ENCODE results near the gene GYS2. TPM values are rescaled to one million over a fixed set of nuclear protein-coding genes. Genes with fewer than 3 reads are reported as not detected.

Gene GYS2
- total and polyA plus RNA-seq, 2 experiments from 2014 or later, result 0.16 to 0.27 TPM

GRCh38 chr12:21516281-21516680 is 88.4 kb downstream of the GYS2 start:
- Histone ChIP-seq H3K79me2 (no peaks in the 10 kb centered on the region), H2AFZ (no peak overlapping the region), H3K27me3 (no peaks in the 10 kb centered on the region), H3K4me3 (no peak overlapping the region), H3K4me2 (no peak overlapping the region), H3K36me3 (replicated peaks; ENCODE audit: insufficient read depth, low read depth) (no peaks in the 10 kb centered on the region), H4K20me1 (ENCODE audit: insufficient read depth, poor library complexity, severe bottlenecking) (no peaks in the 10 kb centered on the region), H3K27ac (no peak overlapping the region), H3K9me3 (ENCODE audit: low read depth) (no peaks in the 10 kb centered on the region), H3K4me1 (ENCODE audit: insufficient read depth) (no peaks in the 10 kb centered on the region), H3K9me2 (replicated peaks; ENCODE audit: insufficient read depth) (no peaks in the 10 kb centered on the region)
- WGBS (ENCODE audit: low lambda C conversion rate, missing lambda C conversion rate), result 94% methylated on average over 2 of the region's 2 CpGs
- TF ChIP-seq EZH2phosphoT487 (IDR thresholded peaks at IDR 0.05; ENCODE audit: low read depth, severe bottlenecking, unreplicated experiment), result no peak
- no peak for TF ChIP-seq EZH2 (IDR thresholded peaks at IDR 0.05; ENCODE audit: borderline replicate concordance)
- TF ChIP-seq, protein P1, sequence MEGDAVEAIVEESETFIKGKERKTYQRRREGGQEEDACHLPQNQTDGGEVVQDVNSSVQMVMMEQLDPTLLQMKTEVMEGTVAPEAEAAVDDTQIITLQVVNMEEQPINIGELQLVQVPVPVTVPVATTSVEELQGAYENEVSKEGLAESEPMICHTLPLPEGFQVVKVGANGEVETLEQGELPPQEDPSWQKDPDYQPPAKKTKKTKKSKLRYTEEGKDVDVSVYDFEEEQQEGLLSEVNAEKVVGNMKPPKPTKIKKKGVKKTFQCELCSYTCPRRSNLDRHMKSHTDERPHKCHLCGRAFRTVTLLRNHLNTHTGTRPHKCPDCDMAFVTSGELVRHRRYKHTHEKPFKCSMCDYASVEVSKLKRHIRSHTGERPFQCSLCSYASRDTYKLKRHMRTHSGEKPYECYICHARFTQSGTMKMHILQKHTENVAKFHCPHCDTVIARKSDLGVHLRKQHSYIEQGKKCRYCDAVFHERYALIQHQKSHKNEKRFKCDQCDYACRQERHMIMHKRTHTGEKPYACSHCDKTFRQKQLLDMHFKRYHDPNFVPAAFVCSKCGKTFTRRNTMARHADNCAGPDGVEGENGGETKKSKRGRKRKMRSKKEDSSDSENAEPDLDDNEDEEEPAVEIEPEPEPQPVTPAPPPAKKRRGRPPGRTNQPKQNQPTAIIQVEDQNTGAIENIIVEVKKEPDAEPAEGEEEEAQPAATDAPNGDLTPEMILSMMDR (IDR thresholded peaks at IDR 0.05; ENCODE audit: poor library complexity), result no peak
- DNase-seq (ENCODE audit: low spot score), result no peak

DNA sequence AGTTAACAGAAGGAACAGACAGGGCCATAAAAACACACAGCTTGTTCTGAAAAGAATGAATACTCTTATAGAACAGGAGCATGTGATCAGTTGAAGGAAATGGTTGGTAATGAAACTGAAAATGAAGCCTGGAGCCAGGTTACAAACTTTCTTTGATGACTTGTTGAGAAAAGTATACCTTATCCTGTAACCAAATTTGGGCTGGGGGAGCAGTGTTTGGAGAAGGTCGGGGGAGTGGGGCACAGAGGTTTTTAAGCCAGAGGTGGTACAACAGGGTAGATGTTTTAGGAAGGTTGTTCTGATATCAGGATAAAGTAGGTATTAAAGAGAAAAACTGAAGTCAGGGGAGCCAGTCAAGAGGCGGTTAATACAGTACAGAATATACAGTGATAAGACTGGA is 94.9 kb downstream of the GYS2 start:
- DNase-seq (ENCODE audit: low spot score), result no peak
- Histone ChIP-seq H3K27ac (no peak overlapping the region), H3K27me3 (no peaks in the 10 kb centered on the region), H3K4me3 (no peak overlapping the region), H2AFZ (no peak overlapping the region), H3K36me3 (replicated peaks; ENCODE audit: insufficient read depth, low read depth) (no peaks in the 10 kb centered on the region), H3K4me2 (no peak overlapping the region), H3K79me2 (peaks cover 38% of the 10 kb centered on the region), H4K20me1 (ENCODE audit: insufficient read depth, poor library complexity, severe bottlenecking) (peaks cover 8% of the 10 kb centered on the region), H3K9me3 (ENCODE audit: low read depth) (no peaks in the 10 kb centered on the region), H3K4me1 (ENCODE audit: insufficient read depth) (no peaks in the 10 kb centered on the region), H3K9me2 (replicated peaks; ENCODE audit: insufficient read depth) (no peaks in the 10 kb centered on the region)
- TF ChIP-seq, protein P1 (IDR thresholded peaks at IDR 0.05; ENCODE audit: poor library complexity), result no peak
- TF ChIP-seq EZH2phosphoT487 (IDR thresholded peaks at IDR 0.05; ENCODE audit: low read depth, severe bottlenecking, unreplicated experiment), result no peak
- no peak for TF ChIP-seq EZH2 (IDR thresholded peaks at IDR 0.05; ENCODE audit: borderline replicate concordance)
- WGBS (ENCODE audit: low lambda C conversion rate, missing lambda C conversion rate), result 50% methylated on average over 2 of the region's 2 CpGs

GRCh38 chr12:21507849-21508248 is 96.8 kb downstream of the GYS2 start:
- no peaks in the 10 kb centered on the region for H3K36me3 ChIP-seq (replicated peaks; ENCODE audit: insufficient read depth, low read depth)
- WGBS (ENCODE audit: low lambda C conversion rate, missing lambda C conversion rate), result 90% methylated on average over 2 of the region's 2 CpGs
- peaks cover 3% of the 10 kb centered on the region for H3K4me1 ChIP-seq (ENCODE audit: insufficient read depth)
- DNase-seq (ENCODE audit: low spot score), result no peak
- H3K9me3 ChIP-seq (ENCODE audit: low read depth), result no peaks in the 10 kb centered on the region
- no peak overlapping the region for H3K4me2 ChIP-seq
- no peak for TF ChIP-seq EZH2 (IDR thresholded peaks at IDR 0.05; ENCODE audit: borderline replicate concordance)
- no peak for TF ChIP-seq EZH2phosphoT487 (IDR thresholded peaks at IDR 0.05; ENCODE audit: low read depth, severe bottlenecking, unreplicated experiment)
- TF ChIP-seq, protein P1 (IDR thresholded peaks at IDR 0.05; ENCODE audit: poor library complexity), result no peak
- no peak overlapping the region for H2AFZ ChIP-seq
- H3K9me2 ChIP-seq (replicated peaks; ENCODE audit: insufficient read depth), result no peaks in the 10 kb centered on the region
- no peaks in the 10 kb centered on the region for H3K27me3 ChIP-seq
- peaks cover 13% of the 10 kb centered on the region for H4K20me1 ChIP-seq (ENCODE audit: insufficient read depth, poor library complexity, severe bottlenecking)
- peaks cover 57% of the 10 kb centered on the region for H3K79me2 ChIP-seq
- no peak overlapping the region for H3K4me3 ChIP-seq
- no peak overlapping the region for H3K27ac ChIP-seq

- Histone ChIP-seq H3K27ac (no peak overlapping the region), H3K4me1 (ENCODE audit: insufficient read depth) (peaks cover 8% of the 10 kb centered on the region), H3K9me3 (ENCODE audit: low read depth) (no peaks in the 10 kb centered on the region), H3K9me2 (replicated peaks; ENCODE audit: insufficient read depth) (no peaks in the 10 kb centered on the region), H3K79me2 (peaks cover 66% of the 10 kb centered on the region), H3K4me3 (no peak overlapping the region), H3K27me3 (no peaks in the 10 kb centered on the region), H4K20me1 (ENCODE audit: insufficient read depth, poor library complexity, severe bottlenecking) (peaks cover 13% of the 10 kb centered on the region), H2AFZ (no peak overlapping the region), H3K4me2 (no peak overlapping the region), H3K36me3 (replicated peaks; ENCODE audit: insufficient read depth, low read depth) (no peaks in the 10 kb centered on the region)
- WGBS (ENCODE audit: low lambda C conversion rate, missing lambda C conversion rate), result 86% methylated on average over 2 of the region's 2 CpGs
- TF ChIP-seq EZH2 (IDR thresholded peaks at IDR 0.05; ENCODE audit: borderline replicate concordance) (no peak), EZH2phosphoT487 (IDR thresholded peaks at IDR 0.05; ENCODE audit: low read depth, severe bottlenecking, unreplicated experiment) (no peak)
- TF ChIP-seq, protein P1 (IDR thresholded peaks at IDR 0.05; ENCODE audit: poor library complexity), result no peak
- DNase-seq (ENCODE audit: low spot score), result no peak
Observed at GRCh38 chr12:21505888-21506287, 98.8 kb downstream of the GYS2 start.
